Panc1 (cell line): Measurements from ENCODE around the gene NBEAL2. TPM values are rescaled to one million over a fixed set of nuclear protein-coding genes. Genes with fewer than 3 reads are reported as not detected.

Experiments used
- ATAC-seq: fragments of 200-7000 bp; cut with Tn5 transposase; 2 replicates; pipeline ENCODE4 v1.9.1; 2020; ENCODE audit warnings: mild to moderate bottlenecking, moderate library complexity
- BruUV-seq: library from RNA; stranded (reverse); fragments of 400-500 nt; replicated peaks from 2 replicates; lab custom pipeline; 2021; lab: Mats Ljungman, UMichigan
- CTCF ChIA-PET: fragments of 300-600 bp; sonication (Branson Sonifier 250); formaldehyde crosslinking; loops from one replicate; lab custom pipeline; 2022; ENCODE audit warnings: antibody characterized with exemption; lab: Charles Lee
- POLR2A ChIA-PET: fragments of 300-600 bp; sonication (Branson Sonifier 250); formaldehyde crosslinking; loops from one replicate; lab custom pipeline; 2022; ENCODE audit warnings: antibody characterized with exemption; lab: Charles Lee
- DNase-seq: peaks from one replicate; pipeline ENCODE4 v3.0.0-alpha.2; 2010; ENCODE audit warnings: low read depth, low spot score
- H3K27ac ChIP-seq: 2 replicates; pipeline ENCODE4 v1.5.1; 2011; ENCODE audit warnings: mild to moderate bottlenecking, low read length, inconsistent platforms
- H3K27me3 ChIP-seq: fragments of 200-500 bp; sonication (Bioruptor generic); 2 replicates; pipeline ENCODE4 v1.6.0; 2014; ENCODE audit warnings: low read length, inconsistent platforms; ENCODE audit not compliant: control insufficient read depth, insufficient read depth
- H3K36me3 ChIP-seq: fragments of 200-500 bp; sonication (Bioruptor generic); 2 replicates; pipeline ENCODE4 v1.5.1; 2014; ENCODE audit warnings: inconsistent platforms, mild to moderate bottlenecking, low read length, moderate library complexity; ENCODE audit not compliant: control insufficient read depth, insufficient read depth
- H3K4me1 ChIP-seq: 2 replicates; pipeline ENCODE4 v1.5.1; 2011; ENCODE audit warnings: inconsistent platforms, mild to moderate bottlenecking, low read length, moderate library complexity; ENCODE audit not compliant: control insufficient read depth, insufficient read depth
- H3K4me3 ChIP-seq, 2 experiments: 2 replicates each; pipeline ENCODE4 v1.5.1; 2011 to 2012; ENCODE audit warnings: low read depth in 2 of 2, low read length in 2 of 2, mild to moderate bottlenecking in 2 of 2, inconsistent platforms in 1 of 2, moderate library complexity in 1 of 2
- H3K9me3 ChIP-seq: fragments of 200-500 bp; sonication (Bioruptor generic); 2 replicates; pipeline ENCODE4 v1.5.1; 2014; ENCODE audit warnings: low read depth, mild to moderate bottlenecking, inconsistent platforms, low read length, moderate library complexity; ENCODE audit not compliant: control insufficient read depth, insufficient read depth
- POLR2AphosphoS5 ChIP-seq: IDR thresholded peaks from 2 replicates; pipeline ENCODE4 v1.6.1; 2012; ENCODE audit warnings: mild to moderate bottlenecking, low read depth, low read length, moderate library complexity
- REST ChIP-seq, 2 experiments: IDR thresholded peaks; 2 replicates each; pipeline ENCODE4 v1.6.1; 2011 to 2012; ENCODE audit warnings: low read depth in 2 of 2, control low read depth in 1 of 2, low read length in 1 of 2, mild to moderate bottlenecking in 1 of 2, moderate library complexity in 1 of 2; ENCODE audit not compliant: insufficient read depth in 1 of 2
- SIN3A ChIP-seq: IDR thresholded peaks from 2 replicates; pipeline ENCODE4 v1.6.1; 2012; ENCODE audit warnings: low read depth, mild to moderate bottlenecking, low read length, moderate library complexity, borderline replicate concordance; ENCODE audit not compliant: insufficient read depth
- TCF7L2 ChIP-seq: IDR thresholded peaks from 2 replicates; pipeline ENCODE4 v1.6.1; 2011; ENCODE audit warnings: mild to moderate bottlenecking, low read depth, low read length, inconsistent platforms
- in situ Hi-C: cut with HindIII; loops from 2 replicates; pipeline ENCODE4 v1.10.0; 2016; ENCODE audit warnings: low sequenced_read_pairs, low pct_unique_long_range_greater_than_20kb
- intact Hi-C: fragments of 100-400 bp; cut with micrococcal nuclease; formaldehyde crosslinking; loops from one replicate; pipeline ENCODE4 v1.10.0; 2022; ENCODE audit not compliant: unreplicated experiment
- total RNA-seq: library from RNA; stranded (reverse); gene quantifications from one replicate; pipeline ENCODE4 v1.2.1, GENCODE V29; 2021; ENCODE audit not compliant: unreplicated experiment
- TF ChIP-seq, protein P1 (sequence below): fragments of 450-650 bp; IDR thresholded peaks from 2 replicates; pipeline ENCODE4 v1.5.1; 2017; ENCODE audit warnings: mild to moderate bottlenecking

NBEAL2 gene
- total RNA-seq, 1 experiment from 2014 or later = 38.8 TPM

DNA sequence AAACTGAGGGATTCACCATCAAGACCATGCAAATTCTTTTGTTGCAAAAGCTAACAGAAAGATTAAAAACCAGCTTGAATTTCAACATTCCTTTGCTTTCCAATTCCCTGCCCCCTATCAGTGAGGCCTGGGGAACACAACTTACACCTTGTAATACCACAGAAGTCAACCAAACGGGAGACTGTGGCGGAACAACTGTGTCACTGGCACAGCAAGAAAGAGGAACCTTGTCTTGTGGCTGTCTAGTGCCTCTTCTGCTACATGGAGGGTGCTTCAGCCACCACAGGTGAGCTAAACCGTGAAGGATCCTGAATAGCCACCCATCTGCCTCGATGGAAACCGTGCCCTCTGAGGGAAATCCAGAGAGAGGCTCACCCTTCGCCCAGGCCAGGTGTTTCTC is 14.3 kb upstream of the NBEAL2 start:
- Histone ChIP-seq H3K4me3 (no peak overlapping the region), H3K36me3 (no peaks in the 10 kb centered on the region), H3K27ac (no peak overlapping the region), H3K9me3 (no peaks in the 10 kb centered on the region), H3K4me1 (peaks cover 8% of the 10 kb centered on the region), H3K27me3 (no peaks in the 10 kb centered on the region)
- DNase-seq (no peak), ATAC-seq (no peak)
- TF ChIP-seq POLR2AphosphoS5 (no peak), SIN3A (no peak), REST (IDR thresholded peaks at IDR 0.05; ENCODE audit: insufficient read depth in 1 of 2, low read depth in 2 of 2, low read length in 1 of 2) (no peak), TCF7L2 (no peak)
- TF ChIP-seq, protein P1, sequence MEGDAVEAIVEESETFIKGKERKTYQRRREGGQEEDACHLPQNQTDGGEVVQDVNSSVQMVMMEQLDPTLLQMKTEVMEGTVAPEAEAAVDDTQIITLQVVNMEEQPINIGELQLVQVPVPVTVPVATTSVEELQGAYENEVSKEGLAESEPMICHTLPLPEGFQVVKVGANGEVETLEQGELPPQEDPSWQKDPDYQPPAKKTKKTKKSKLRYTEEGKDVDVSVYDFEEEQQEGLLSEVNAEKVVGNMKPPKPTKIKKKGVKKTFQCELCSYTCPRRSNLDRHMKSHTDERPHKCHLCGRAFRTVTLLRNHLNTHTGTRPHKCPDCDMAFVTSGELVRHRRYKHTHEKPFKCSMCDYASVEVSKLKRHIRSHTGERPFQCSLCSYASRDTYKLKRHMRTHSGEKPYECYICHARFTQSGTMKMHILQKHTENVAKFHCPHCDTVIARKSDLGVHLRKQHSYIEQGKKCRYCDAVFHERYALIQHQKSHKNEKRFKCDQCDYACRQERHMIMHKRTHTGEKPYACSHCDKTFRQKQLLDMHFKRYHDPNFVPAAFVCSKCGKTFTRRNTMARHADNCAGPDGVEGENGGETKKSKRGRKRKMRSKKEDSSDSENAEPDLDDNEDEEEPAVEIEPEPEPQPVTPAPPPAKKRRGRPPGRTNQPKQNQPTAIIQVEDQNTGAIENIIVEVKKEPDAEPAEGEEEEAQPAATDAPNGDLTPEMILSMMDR = no peak
- ChIA-PET CTCF (no interaction called here), POLR2A (no interaction called here)
- intact Hi-C loops = no loop called here
- in situ Hi-C loops = no loop called here
- no TSS peak for BruUV-seq

- 0 out of 2 replicates have a peak, but pooled peaks have one; percentile 23 for ATAC-seq
- intact Hi-C loops = no loop called here
- POLR2A ChIA-PET = interaction anchor here (0.6 kb wide), 1 partner anchor 10 kb away, joined by 6 read pairs; no protein-coding TSS in a partner anchor
These were observed 12.7 kb upstream of the NBEAL2 start for GRCh38 chr3:46966811-46967210.

More at GRCh38 chr3:46966811-46967210, 12.7 kb upstream of the NBEAL2 start:
- no peak for DNase-seq
- in situ Hi-C loops = no loop called here
- Histone ChIP-seq H3K36me3 (no peaks in the 10 kb centered on the region), H3K27me3 (no peaks in the 10 kb centered on the region), H3K4me1 (peaks cover 19% of the 10 kb centered on the region), H3K9me3 (no peaks in the 10 kb centered on the region), H3K4me3 (no peak overlapping the region), H3K27ac (no peak overlapping the region)
- TF ChIP-seq REST (IDR thresholded peaks at IDR 0.05; ENCODE audit: insufficient read depth in 1 of 2, low read depth in 2 of 2, low read length in 1 of 2) = no peak
- TF ChIP-seq POLR2AphosphoS5 = no peak
- TF ChIP-seq TCF7L2 = no peak
- no peak for TF ChIP-seq SIN3A
- TF ChIP-seq, protein P1 = no peak
- CTCF ChIA-PET = no interaction called here
- BruUV-seq = no TSS peak
